Adrenal gland (tissue), 5 donors: ENCODE results near the gene CELF3.

Experiments used
- POLR2A ChIP-seq, 2 donors: fragments of 450-650 bp; IDR thresholded peaks; one replicate each; pipeline ENCODE4 v1.6.1; 2017; ENCODE audit warnings: antibody characterized with exemption in 2 of 2, mild to moderate bottlenecking in 2 of 2, moderate library complexity in 1 of 2
- TF ChIP-seq, protein P1 (sequence below), 6 experiments: fragments of 450-650 bp in 4 of 6; fragments of 200-600 bp in 2 of 6; sonication (generic) in 1 of 6; IDR thresholded peaks; 1 replicate in 5 of 6; 2 replicates in 1 of 6; pipeline versions ENCODE4 v1.5.1 to v1.8.0; 2016 to 2021; ENCODE audit warnings: antibody characterized with exemption in 6 of 6, mild to moderate bottlenecking in 2 of 6, moderate library complexity in 1 of 6
- donor health status: DM: no; HTN: no; CAD: no.

DNA sequence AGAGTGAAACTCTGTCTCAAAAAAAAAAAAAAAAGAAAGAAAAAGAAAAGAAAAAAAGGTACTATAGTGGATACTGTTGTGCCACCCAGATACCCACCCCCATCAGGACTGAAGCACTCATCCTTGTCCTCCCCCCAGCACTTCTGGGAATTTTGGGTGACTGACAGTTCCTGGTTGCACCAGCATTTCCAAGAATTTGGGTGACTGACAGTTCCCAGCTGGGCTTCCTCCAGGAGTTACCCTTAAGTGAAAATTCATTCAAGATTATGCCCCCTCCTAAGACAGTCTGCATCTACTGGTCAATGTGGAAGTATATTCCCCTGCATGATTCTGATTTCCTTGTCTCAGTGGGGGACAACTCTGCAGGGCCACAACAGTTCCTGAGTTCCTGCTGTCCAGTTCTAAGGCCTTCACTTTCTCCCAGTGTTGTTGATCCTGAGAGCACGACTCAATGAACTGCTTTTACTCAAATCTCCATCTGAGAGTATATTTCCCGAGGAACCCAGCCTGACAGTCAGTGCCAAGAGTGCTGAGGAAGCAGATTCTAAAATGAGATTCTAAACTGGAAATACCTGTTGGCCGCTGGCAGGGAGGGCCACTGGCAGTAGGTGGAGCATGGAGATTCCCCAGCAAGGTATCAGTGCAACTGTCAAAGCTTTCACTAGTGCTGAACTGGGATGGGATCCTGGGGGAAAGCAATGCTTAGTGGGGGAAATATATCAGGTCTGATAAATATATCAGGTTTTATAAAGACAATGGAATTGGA lies 23.2 kb upstream of the CELF3 start:
- TF ChIP-seq POLR2A (IDR thresholded peaks at IDR 0.05): no peak
- TF ChIP-seq, protein P1, sequence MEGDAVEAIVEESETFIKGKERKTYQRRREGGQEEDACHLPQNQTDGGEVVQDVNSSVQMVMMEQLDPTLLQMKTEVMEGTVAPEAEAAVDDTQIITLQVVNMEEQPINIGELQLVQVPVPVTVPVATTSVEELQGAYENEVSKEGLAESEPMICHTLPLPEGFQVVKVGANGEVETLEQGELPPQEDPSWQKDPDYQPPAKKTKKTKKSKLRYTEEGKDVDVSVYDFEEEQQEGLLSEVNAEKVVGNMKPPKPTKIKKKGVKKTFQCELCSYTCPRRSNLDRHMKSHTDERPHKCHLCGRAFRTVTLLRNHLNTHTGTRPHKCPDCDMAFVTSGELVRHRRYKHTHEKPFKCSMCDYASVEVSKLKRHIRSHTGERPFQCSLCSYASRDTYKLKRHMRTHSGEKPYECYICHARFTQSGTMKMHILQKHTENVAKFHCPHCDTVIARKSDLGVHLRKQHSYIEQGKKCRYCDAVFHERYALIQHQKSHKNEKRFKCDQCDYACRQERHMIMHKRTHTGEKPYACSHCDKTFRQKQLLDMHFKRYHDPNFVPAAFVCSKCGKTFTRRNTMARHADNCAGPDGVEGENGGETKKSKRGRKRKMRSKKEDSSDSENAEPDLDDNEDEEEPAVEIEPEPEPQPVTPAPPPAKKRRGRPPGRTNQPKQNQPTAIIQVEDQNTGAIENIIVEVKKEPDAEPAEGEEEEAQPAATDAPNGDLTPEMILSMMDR (IDR thresholded peaks at IDR 0.05): no peak
